ENCODE results near the gene TMEM106C. TPM values are rescaled to one million over a fixed set of nuclear protein-coding genes. Genes with fewer than 3 reads are reported as not detected.

Gene TMEM106C
- total and polyA plus RNA-seq, 9 of the 15 experiments (the other 6 are each of a cell fraction or from before 2014, with no cell fraction given), result 37.6 to 183 (median 57.2) TPM

DNA sequence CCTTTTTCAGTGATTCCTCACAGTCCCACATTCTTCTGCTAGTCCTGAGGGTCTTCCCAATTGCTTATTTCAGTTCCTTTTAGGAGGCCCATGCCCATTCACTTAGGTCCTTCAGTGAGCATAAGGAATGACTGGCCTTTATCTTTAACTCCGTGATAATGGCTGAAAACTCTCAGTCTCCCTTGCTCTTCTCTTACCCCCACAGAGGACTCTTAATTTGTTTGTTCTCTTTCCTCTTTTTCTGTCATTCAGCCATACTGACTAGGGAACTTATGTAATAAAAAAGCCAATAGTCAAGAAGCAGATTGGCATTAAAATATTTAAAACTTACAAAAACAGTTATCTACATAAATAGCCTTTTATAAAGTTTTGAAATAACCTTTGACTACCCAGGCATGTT is 41.5 kb upstream of the TMEM106C start:
- FAIRE-seq, result no peak
- WGBS (ENCODE audit: insufficient coverage, low coverage, missing lambda C conversion rate), result 13% methylated on average over 1 of the region's 1 CpG
- no TSS peak for BruUV-seq (replicated peaks)
- no peaks in the 10 kb centered on the region for H3K9me3 ChIP-seq (replicated peaks; ENCODE audit: control insufficient read depth, insufficient read depth, low read depth, low read length)
- in situ Hi-C loops (cut with MboI) (no loop called here), intact Hi-C loops (cut with micrococcal nuclease) (no loop called here)
- no peaks in the 10 kb centered on the region for H3K36me3 ChIP-seq (ENCODE audit: control insufficient read depth, insufficient read depth, low read length)
- no peak overlapping the region for H3K9ac ChIP-seq (ENCODE audit: insufficient read depth in 1 of 2, low read depth in 2 of 2, low read length in 2 of 2)
- DNase-seq (ENCODE audit: extremely low read depth in 1 of 4, low spot score in 3 of 4), result no peak
- no peak overlapping the region for H3K27ac ChIP-seq (ENCODE audit: extremely low read depth, low read depth, low read length)
- TF ChIP-seq MYNN (IDR thresholded peaks at IDR 0.05) (peak; percentile 91), MYNN (CRISPR knock-in tag; IDR thresholded peaks at IDR 0.05) (no peak; the same call in 1 of the 2 replicates), MYC (IDR thresholded peaks at IDR 0.05; ENCODE audit: low read depth, low read length) (no peak), MYC (CRISPR knock-in tag; IDR thresholded peaks at IDR 0.05; ENCODE audit: borderline replicate concordance, low read depth) (no peak), JUND (IDR thresholded peaks at IDR 0.05; ENCODE audit: borderline replicate concordance, low read depth, low read length) (no peak), JUND (tag; IDR thresholded peaks at IDR 0.05; ENCODE audit: borderline replicate concordance, low read depth, low read length) (no peak), CTBP1 (IDR thresholded peaks at IDR 0.05; ENCODE audit: borderline replicate concordance) (no peak), CHCHD3 (CRISPR knock-in tag; IDR thresholded peaks at IDR 0.05) (no peak), ZNF316 (IDR thresholded peaks at IDR 0.05) (no peak), ZNF780A (CRISPR knock-in tag; IDR thresholded peaks at IDR 0.05) (no peak), ZNF354B (CRISPR knock-in tag; IDR thresholded peaks at IDR 0.05) (no peak), ZNF121 (CRISPR knock-in tag; conservative IDR thresholded peaks at IDR 0.05) (no peak)
- H3K27me3 ChIP-seq (ENCODE audit: control insufficient read depth in 2 of 2, insufficient read depth in 2 of 2, low read length in 2 of 2), result peaks cover 19 to 27% of the 10 kb centered on the region in 2 experiments
- CTCF ChIA-PET (ENCODE audit: low intra/inter-chr PET ratio), result no interaction called here
- H3K4me3 ChIP-seq, result no peak overlapping the region
- no peaks in the 10 kb centered on the region for H3K4me1 ChIP-seq (replicated peaks in 1 of 2; ENCODE audit: control insufficient read depth in 2 of 2, insufficient read depth in 2 of 2, low read length in 2 of 2)
- no peak for ATAC-seq
- H4K20me1 ChIP-seq (replicated peaks; ENCODE audit: control insufficient read depth, insufficient read depth, low read length), result no peaks in the 10 kb centered on the region
- H3K9me1 ChIP-seq (ENCODE audit: control insufficient read depth, insufficient read depth, low read length), result no peaks in the 10 kb centered on the region
- POLR2A ChIA-PET, result interaction anchor here (2.1 kb wide), 1 partner anchor 10 kb away, joined by 5 read pairs; no protein-coding TSS in a partner anchor
- no peak overlapping the region for H2AFZ ChIP-seq (ENCODE audit: low read depth, low read length)
- no peak overlapping the region for H3K4me2 ChIP-seq (ENCODE audit: insufficient read depth, low read length)
- H3K79me2 ChIP-seq (ENCODE audit: control insufficient read depth, insufficient read depth, low read length), result no peaks in the 10 kb centered on the region
